Right atrium auricular region (tissue), 2 donors: ENCODE measurements around the gene TIGD1. TPM values are rescaled to one million over a fixed set of nuclear protein-coding genes. Genes with fewer than 3 reads are reported as not detected.
A peak's percentile ranks its signal among the peaks of the same experiment; 100 is the strongest.

Experiments
- DNase-seq: peaks from one replicate; pipeline ENCODE4 v3.0.0-alpha.2; 2019; ENCODE audit warnings: low spot score
- H3K27ac ChIP-seq, 2 donors: fragments of 200-600 bp; sonication (generic); 1 replicate in 1 of 2; 2 replicates in 1 of 2; pipeline ENCODE4 v1.5.1; 2016 to 2019
- H3K27me3 ChIP-seq, 2 donors: fragments of 200-600 bp; sonication (generic); one replicate each; pipeline versions ENCODE4 v1.5.1 to v1.6.0; 2017 to 2019
- H3K36me3 ChIP-seq: fragments of 200-600 bp; sonication (generic); one replicate; pipeline ENCODE4 v1.5.1; 2016
- H3K4me1 ChIP-seq, 2 donors: fragments of 200-600 bp; sonication (generic); one replicate each; pipeline versions ENCODE4 v1.5.1 to v1.6.0; 2017 to 2019
- H3K4me3 ChIP-seq, 2 donors: fragments of 200-600 bp; sonication (generic); 1 replicate in 1 of 2; 2 replicates in 1 of 2; pipeline ENCODE4 v1.5.1; 2017 to 2019; ENCODE audit warnings: mild to moderate bottlenecking in 1 of 2, moderate library complexity in 1 of 2
- H3K9me3 ChIP-seq, 2 donors: fragments of 200-600 bp; sonication (generic); one replicate each; pipeline ENCODE4 v1.5.1; 2019
- total RNA-seq, 2 donors: library from RNA; depleted of rRNA; stranded (reverse); fragments of >200 nt; gene quantifications; one replicate each; pipeline ENCODE4 v1.1.0, GENCODE V29; 2016
- TF ChIP-seq, protein P1 (sequence below), 2 donors: fragments of 200-600 bp; sonication (generic); IDR thresholded peaks; one replicate each; pipeline ENCODE4 v1.5.1; 2019; ENCODE audit warnings: antibody characterized with exemption in 2 of 2

TIGD1 gene
- total RNA-seq, 2 donors from 2014 or later, result 1.7 to 2.0 TPM

DNA sequence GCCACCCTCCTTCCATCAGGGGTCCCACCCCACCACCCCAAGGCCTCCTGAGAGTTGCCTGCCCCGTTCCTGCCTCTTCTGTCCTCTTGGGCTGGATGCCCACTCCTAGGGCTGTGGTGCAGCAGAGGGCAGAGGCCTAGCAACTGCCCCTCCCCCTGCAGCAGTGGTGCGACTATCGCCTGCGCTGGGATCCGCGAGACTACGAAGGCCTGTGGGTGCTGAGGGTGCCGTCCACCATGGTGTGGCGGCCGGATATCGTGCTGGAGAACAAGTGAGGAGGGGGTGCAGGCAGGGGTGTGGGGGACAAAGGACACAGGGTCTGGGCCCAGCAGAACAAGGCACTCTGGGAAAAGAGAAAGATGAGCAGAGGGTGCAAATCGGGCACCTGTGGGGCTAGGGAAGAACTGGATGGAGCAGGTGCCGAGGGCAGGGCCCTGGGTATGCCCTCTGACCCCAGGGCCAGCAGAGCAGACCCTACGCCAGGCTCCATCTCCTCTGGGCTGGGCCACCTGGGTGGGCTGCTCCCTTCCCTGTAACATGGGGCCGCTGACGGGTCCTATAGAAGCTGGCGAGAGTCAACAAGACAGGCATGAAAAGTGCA is 9.8 kb downstream of the TIGD1 start:
- Histone ChIP-seq H3K27ac (no peak overlapping the region), H3K4me3 (no peak overlapping the region), H3K4me1 (peaks cover 0 to 8% of the 10 kb centered on the region in 2 donors), H3K36me3 (no peaks in the 10 kb centered on the region), H3K27me3 (no peaks in the 10 kb centered on the region), H3K9me3 (peaks cover 0 to 12% of the 10 kb centered on the region in 2 donors)
- no peak for DNase-seq
- TF ChIP-seq, protein P1, sequence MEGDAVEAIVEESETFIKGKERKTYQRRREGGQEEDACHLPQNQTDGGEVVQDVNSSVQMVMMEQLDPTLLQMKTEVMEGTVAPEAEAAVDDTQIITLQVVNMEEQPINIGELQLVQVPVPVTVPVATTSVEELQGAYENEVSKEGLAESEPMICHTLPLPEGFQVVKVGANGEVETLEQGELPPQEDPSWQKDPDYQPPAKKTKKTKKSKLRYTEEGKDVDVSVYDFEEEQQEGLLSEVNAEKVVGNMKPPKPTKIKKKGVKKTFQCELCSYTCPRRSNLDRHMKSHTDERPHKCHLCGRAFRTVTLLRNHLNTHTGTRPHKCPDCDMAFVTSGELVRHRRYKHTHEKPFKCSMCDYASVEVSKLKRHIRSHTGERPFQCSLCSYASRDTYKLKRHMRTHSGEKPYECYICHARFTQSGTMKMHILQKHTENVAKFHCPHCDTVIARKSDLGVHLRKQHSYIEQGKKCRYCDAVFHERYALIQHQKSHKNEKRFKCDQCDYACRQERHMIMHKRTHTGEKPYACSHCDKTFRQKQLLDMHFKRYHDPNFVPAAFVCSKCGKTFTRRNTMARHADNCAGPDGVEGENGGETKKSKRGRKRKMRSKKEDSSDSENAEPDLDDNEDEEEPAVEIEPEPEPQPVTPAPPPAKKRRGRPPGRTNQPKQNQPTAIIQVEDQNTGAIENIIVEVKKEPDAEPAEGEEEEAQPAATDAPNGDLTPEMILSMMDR (IDR thresholded peaks at IDR 0.05), result no peak

DNA sequence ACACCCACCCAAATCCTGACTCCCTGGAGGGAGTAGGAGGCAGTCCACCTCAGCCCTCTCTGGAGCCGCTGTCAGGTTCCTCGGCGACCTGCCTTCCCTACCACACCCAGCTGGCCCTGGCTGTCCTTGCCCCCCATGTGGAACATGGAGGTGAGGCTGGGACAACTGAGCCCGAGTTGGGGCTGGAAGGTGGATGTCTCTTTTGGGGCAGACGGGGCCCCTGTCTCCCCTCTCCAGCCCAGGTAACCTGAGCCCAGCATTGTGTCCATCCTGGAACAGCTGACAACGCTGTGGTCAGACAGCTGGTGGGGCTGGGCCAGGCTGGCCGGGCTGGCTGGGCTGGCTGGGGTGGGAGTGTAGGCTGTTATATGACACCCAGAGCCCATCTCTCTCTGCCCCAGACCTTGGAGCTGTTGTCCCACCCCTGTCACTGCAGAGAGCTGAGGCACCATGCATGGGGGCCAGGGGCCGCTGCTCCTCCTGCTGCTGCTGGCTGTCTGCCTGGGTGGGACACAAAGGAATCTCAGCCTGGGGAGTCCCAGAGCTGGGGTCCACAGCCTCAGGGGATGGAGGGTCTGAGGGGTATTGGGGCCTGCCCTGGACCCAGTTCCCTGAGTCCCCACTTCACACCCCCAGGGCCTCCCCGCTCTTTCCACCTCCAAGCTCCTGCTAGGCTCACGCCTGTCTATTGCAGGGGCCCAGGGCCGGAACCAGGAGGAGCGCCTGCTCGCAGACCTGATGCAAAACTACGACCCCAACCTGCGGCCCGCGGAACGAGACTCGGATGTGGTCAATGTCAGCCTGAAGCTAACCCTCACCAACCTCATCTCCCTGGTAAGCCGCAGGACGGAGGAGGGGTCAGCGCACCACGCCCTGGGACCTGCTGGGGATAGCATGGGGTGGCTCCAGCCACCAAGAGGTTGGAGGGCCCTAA is 10.8 kb downstream of the TIGD1 start, which contains the start of gene CHRNG:
Gene CHRNG (plus strand): TSS at position 395 of the 934 bp plus-strand sequence. CDS start 56 bp downstream, at position 451.
- DNase-seq, result no peak
- Histone ChIP-seq H3K27ac (no peak within 1 kb of the TSS), H3K4me1 (peaks cover 0 to 8% of the 10 kb centered on the region in 2 donors), H3K9me3 (peaks cover 0 to 12% of the 10 kb centered on the region in 2 donors), H3K36me3 (no peaks in the 10 kb centered on the region), H3K4me3 (no peak within 1 kb of the TSS), H3K27me3 (no peaks in the 10 kb centered on the region)
- TF ChIP-seq, protein P1 (IDR thresholded peaks at IDR 0.05), result no peak

DNA sequence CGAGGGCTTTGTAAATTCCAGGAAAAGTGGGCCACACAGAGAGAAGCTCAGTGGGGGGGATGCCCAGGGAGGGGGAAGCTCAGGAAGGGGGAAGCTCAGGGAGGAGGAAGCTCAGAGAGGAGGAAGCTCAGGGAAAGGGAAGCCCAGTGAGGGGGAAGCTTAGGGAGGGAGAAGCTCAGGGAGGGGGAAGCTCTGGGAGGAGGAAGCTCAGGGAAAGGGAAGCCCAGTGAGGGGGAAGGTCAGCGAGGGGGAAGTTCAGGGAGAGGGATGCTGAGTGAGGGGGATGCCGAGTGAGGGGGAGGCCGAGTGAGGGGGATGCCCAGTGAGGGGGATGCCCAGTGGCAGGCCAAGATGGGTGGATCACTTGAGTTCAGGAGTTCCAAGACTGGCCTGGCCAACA is 11.7 kb downstream of the TIGD1 start:
- H3K27me3 ChIP-seq, result no peaks in the 10 kb centered on the region
- peaks cover 0 to 12% of the 10 kb centered on the region in 2 donors for H3K9me3 ChIP-seq
- TF ChIP-seq, protein P1 (IDR thresholded peaks at IDR 0.05), result no peak
- H3K36me3 ChIP-seq, result no peaks in the 10 kb centered on the region
- H3K4me3 ChIP-seq, result no peak overlapping the region
- DNase-seq, result no peak
- H3K4me1 ChIP-seq, result peaks cover 0 to 8% of the 10 kb centered on the region in 2 donors
- H3K27ac ChIP-seq, result no peak overlapping the region

DNA sequence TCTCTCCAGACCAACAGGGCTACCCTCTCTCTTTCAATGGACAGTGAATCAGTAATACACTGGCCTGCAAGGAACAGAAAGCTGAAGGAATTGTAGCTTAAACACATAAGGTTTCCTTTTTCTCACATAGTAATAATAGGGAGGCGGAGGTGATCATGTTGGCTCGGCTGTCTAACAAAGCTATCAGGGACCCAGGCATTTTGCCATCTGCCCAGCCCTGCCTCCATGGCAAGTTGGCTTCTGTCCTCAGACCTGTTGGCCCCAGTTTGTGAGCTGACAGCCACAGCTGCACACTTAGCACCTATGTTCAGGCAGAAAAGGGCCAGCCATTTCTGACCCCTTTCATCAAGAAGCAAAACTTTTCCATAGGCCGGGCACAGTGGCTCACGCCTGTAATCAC is 12.9 kb downstream of the TIGD1 start:
- H3K27ac ChIP-seq, result peak overlapping the region in 1 of 2 donors; percentile 32
- peaks cover 0 to 12% of the 10 kb centered on the region in 2 donors for H3K9me3 ChIP-seq
- TF ChIP-seq, protein P1 (IDR thresholded peaks at IDR 0.05), result no peak
- H3K4me3 ChIP-seq, result no peak overlapping the region
- no peaks in the 10 kb centered on the region for H3K27me3 ChIP-seq
- peaks cover 0 to 8% of the 10 kb centered on the region in 2 donors for H3K4me1 ChIP-seq
- DNase-seq, result no peak
- H3K36me3 ChIP-seq, result no peaks in the 10 kb centered on the region

DNA sequence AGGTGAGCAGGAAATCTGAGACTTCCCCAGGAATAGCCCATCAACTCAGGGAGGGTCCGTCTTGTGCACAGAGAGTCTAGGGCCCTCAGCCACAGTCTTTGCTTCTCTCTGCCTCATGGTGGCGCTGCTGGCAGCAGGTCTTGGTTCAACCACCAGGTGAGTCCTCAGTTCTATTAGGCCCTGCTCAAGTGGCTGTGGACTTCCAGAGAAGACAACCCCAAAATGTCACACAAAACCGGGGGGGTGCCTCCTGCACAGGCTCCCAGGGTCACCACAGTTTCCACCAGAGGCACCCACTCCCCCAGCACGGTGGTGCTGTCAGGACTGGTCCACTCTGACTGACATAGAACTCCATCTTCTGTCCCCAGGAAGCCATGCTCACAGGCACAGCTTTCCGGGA is 13.3 kb downstream of the TIGD1 start:
- TF ChIP-seq, protein P1 (IDR thresholded peaks at IDR 0.05), result no peak
- Histone ChIP-seq H3K27ac (peak overlapping the region in 1 of 2 donors; percentile 32), H3K4me3 (no peak overlapping the region), H3K36me3 (no peaks in the 10 kb centered on the region), H3K27me3 (no peaks in the 10 kb centered on the region), H3K9me3 (peaks cover 0 to 12% of the 10 kb centered on the region in 2 donors), H3K4me1 (peaks cover 0 to 8% of the 10 kb centered on the region in 2 donors)
- no peak for DNase-seq
